ENCODE measurements around the gene MTFR2. TPM values are rescaled to one million over a fixed set of nuclear protein-coding genes. Genes with fewer than 3 reads are reported as not detected.
A peak's percentile ranks its signal among the peaks of the same experiment; 100 is the strongest.
"Not testable (repeated sequence)": the region's sequence is repeated elsewhere in the genome, so short reads cannot be mapped to it uniquely, and the experiment has no call there.

MTFR2 gene
- total and polyA plus RNA-seq, 2 experiments from 2014 or later: 2.5 TPM; not detected in 1

DNA sequence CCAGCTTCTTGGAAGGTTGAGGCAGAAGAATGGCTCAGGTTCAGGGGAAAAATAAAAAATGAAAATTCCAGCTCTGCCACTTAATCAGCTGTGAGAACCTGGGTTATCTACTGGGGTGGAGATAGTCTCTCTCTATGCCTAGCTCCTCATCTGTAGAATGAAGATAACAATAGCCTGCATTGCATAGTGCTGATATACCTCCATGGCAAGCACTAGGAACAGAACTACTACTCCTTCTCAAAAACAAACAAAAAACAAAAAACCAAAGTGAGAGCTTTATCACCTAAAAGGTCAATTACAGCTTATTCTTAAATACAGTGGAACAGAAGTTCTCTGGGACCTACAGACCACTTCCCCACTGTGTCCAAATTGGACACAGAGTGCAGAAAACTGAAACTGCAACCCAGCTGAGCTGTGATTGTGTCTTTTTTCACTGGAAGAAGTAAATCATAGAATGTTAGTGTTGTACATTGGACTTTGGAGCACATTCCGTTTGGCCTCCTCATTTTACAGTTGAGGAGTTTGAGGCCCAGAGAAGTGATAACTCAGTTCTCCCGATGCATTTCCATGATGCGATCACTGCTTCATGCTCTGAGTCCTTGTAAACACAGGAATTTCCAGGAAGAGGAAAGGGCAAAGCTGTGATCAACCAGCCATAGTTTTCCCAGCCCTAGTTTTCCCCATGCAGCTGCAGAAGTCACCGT is 23.3 kb downstream of the MTFR2 start:
- Histone ChIP-seq H3K36me3 (ENCODE audit: low read depth) (no peaks in the 10 kb centered on the region), H3K4me1 (ENCODE audit: insufficient read depth) (peaks cover 8% of the 10 kb centered on the region), H3K79me2 (ENCODE audit: insufficient read depth) (no peaks in the 10 kb centered on the region), H3K4me2 (ENCODE audit: unreplicated experiment) (peak overlapping the region; percentile 76), H3K27ac (no peak overlapping the region), H4K20me1 (ENCODE audit: insufficient read depth) (no peaks in the 10 kb centered on the region), H3F3A (ENCODE audit: insufficient read depth) (no peaks in the 10 kb centered on the region), H3K27me3 (replicated peaks; ENCODE audit: insufficient read depth) (no peaks in the 10 kb centered on the region), H3K9me2 (ENCODE audit: insufficient read depth) (no peaks in the 10 kb centered on the region), H3K9me3 (ENCODE audit: low read depth) (no peaks in the 10 kb centered on the region), H2AFZ (peak overlapping the region; percentile 70), H3K4me3 (peak overlapping the region; percentile 61), H3K9ac (peak overlapping the region; percentile 61; the same call in 1 of the 2 replicates)
- no peak for TF ChIP-seq EZH2 (IDR thresholded peaks at IDR 0.05; ENCODE audit: insufficient read depth, poor library complexity, severe bottlenecking)
- TF ChIP-seq EZH2phosphoT487 (IDR thresholded peaks at IDR 0.05; ENCODE audit: insufficient read depth, low read depth): no peak
- in situ Hi-C loops (cut with MboI): loop anchor here (10.0 kb wide), 2 partner anchors 692 to 772 kb away; no protein-coding TSS in a partner anchor
- WGBS, 2 experiments (ENCODE audit: low coverage in 1 of 2, low lambda C conversion rate in 2 of 2, missing lambda C conversion rate in 2 of 2): 87% methylated on average over 4 of the region's 4 CpGs
- DNase-seq: peak; percentile 5

- DNase-seq: peak; percentile 72
- Histone ChIP-seq H3K79me2 (ENCODE audit: insufficient read depth) (no peaks in the 10 kb centered on the region), H4K20me1 (ENCODE audit: insufficient read depth) (no peaks in the 10 kb centered on the region), H3F3A (ENCODE audit: insufficient read depth) (no peaks in the 10 kb centered on the region), H3K9me2 (ENCODE audit: insufficient read depth) (no peaks in the 10 kb centered on the region), H2AFZ (peak overlapping the region; percentile 70), H3K36me3 (ENCODE audit: low read depth) (no peaks in the 10 kb centered on the region), H3K9ac (peak overlapping the region; percentile 61), H3K4me1 (ENCODE audit: insufficient read depth) (peaks cover 8% of the 10 kb centered on the region), H3K27me3 (replicated peaks; ENCODE audit: insufficient read depth) (no peaks in the 10 kb centered on the region), H3K4me3 (peak overlapping the region; percentile 61), H3K27ac (peak overlapping the region; percentile 19), H3K4me2 (ENCODE audit: unreplicated experiment) (peak overlapping the region; percentile 76), H3K9me3 (ENCODE audit: low read depth) (no peaks in the 10 kb centered on the region)
- in situ Hi-C loops (cut with MboI): loop anchor here (10.0 kb wide), 2 partner anchors 691 to 771 kb away; no protein-coding TSS in a partner anchor
- WGBS, 2 experiments (ENCODE audit: low coverage in 1 of 2, low lambda C conversion rate in 2 of 2, missing lambda C conversion rate in 2 of 2): 19 to 20% methylated on average over 12 of the region's 12 CpGs
- no peak for TF ChIP-seq EZH2phosphoT487 (IDR thresholded peaks at IDR 0.05; ENCODE audit: insufficient read depth, low read depth)
- TF ChIP-seq EZH2 (IDR thresholded peaks at IDR 0.05; ENCODE audit: insufficient read depth, poor library complexity, severe bottlenecking): no peak
Measured at GRCh38 chr6:136226027-136226673, 24.0 kb downstream of the MTFR2 start.

DNA sequence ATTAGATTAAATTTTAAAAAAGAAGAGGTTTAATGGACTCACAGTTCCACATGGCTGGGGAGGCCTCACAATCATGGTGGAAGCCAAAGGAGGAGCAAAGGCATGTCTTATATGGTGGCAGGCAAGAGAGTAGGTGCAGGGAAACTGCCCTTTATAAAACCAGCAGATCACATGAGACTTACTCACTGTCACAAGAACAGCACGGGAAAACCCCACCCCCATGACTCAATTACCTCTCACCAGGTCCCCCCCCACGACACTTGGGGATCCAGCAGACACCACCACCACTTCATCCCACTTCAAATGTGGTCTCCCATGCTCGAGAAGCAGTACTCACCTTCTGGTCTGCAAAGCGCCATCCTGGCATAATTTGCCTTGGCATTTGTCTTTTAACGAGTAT is 24.6 kb downstream of the MTFR2 start:
- peak; percentile 33 for DNase-seq
- H2AFZ ChIP-seq: peak overlapping the region; percentile 70
- H3K4me2 ChIP-seq (ENCODE audit: unreplicated experiment): no peak overlapping the region
- no peaks in the 10 kb centered on the region for H3K27me3 ChIP-seq (replicated peaks; ENCODE audit: insufficient read depth)
- no peak overlapping the region for H3K4me3 ChIP-seq
- peak overlapping the region; percentile 61 for H3K9ac ChIP-seq
- TF ChIP-seq EZH2 (IDR thresholded peaks at IDR 0.05; ENCODE audit: insufficient read depth, poor library complexity, severe bottlenecking) (no peak), EZH2phosphoT487 (IDR thresholded peaks at IDR 0.05; ENCODE audit: insufficient read depth, low read depth) (no peak)
- 60 to 62% methylated on average over 5 of the region's 5 CpGs for WGBS, 2 experiments (ENCODE audit: low coverage in 1 of 2, low lambda C conversion rate in 2 of 2, missing lambda C conversion rate in 2 of 2)
- in situ Hi-C loops (cut with MboI): loop anchor here (10.0 kb wide), 2 partner anchors 691 to 771 kb away; no protein-coding TSS in a partner anchor
- no peaks in the 10 kb centered on the region for H3F3A ChIP-seq (ENCODE audit: insufficient read depth)
- H3K9me2 ChIP-seq (ENCODE audit: insufficient read depth): no peaks in the 10 kb centered on the region
- no peaks in the 10 kb centered on the region for H3K9me3 ChIP-seq (ENCODE audit: low read depth)
- no peaks in the 10 kb centered on the region for H3K79me2 ChIP-seq (ENCODE audit: insufficient read depth)
- H3K4me1 ChIP-seq (ENCODE audit: insufficient read depth): peaks cover 3% of the 10 kb centered on the region
- no peaks in the 10 kb centered on the region for H3K36me3 ChIP-seq (ENCODE audit: low read depth)
- H3K27ac ChIP-seq: no peak overlapping the region
- no peaks in the 10 kb centered on the region for H4K20me1 ChIP-seq (ENCODE audit: insufficient read depth)

- DNase-seq; H3K4me3 ChIP-seq; H3K27ac ChIP-seq; H3K4me2 ChIP-seq (ENCODE audit: unreplicated experiment); H3K36me3 ChIP-seq (ENCODE audit: low read depth); H3K4me1 ChIP-seq (ENCODE audit: insufficient read depth); H3K9me2 ChIP-seq (ENCODE audit: insufficient read depth); H3K9ac ChIP-seq; H3K27me3 ChIP-seq (replicated peaks; ENCODE audit: insufficient read depth); H2AFZ ChIP-seq; H3K9me3 ChIP-seq (ENCODE audit: low read depth); H3F3A ChIP-seq (ENCODE audit: insufficient read depth); H3K79me2 ChIP-seq (ENCODE audit: insufficient read depth); H4K20me1 ChIP-seq (ENCODE audit: insufficient read depth): not testable (repeated sequence)
- 86 to 90% methylated on average over 4 of the region's 4 CpGs for WGBS, 2 experiments (ENCODE audit: low coverage in 1 of 2, low lambda C conversion rate in 2 of 2, missing lambda C conversion rate in 2 of 2)
- in situ Hi-C loops (cut with MboI): loop anchor here (10.0 kb wide), 2 partner anchors 690 to 770 kb away; no protein-coding TSS in a partner anchor
Measured at GRCh38 chr6:136224974-136225373, 25.1 kb downstream of the MTFR2 start.

All from GM23248 (cell line).